SK-N-MC (cell line): Measurements from ENCODE around the gene CREB5.

Experiments
- EZH2 ChIP-seq: fragments of 200-600 bp; sonication (generic); IDR thresholded peaks from one replicate; pipeline ENCODE4 v1.6.1; 2017; ENCODE audit warnings: antibody characterized with exemption
- POLR2AphosphoS5 ChIP-seq: IDR thresholded peaks from 2 replicates; pipeline ENCODE4 v1.6.1; 2012; ENCODE audit warnings: mild to moderate bottlenecking, low read depth, low read length, borderline replicate concordance

DNA sequence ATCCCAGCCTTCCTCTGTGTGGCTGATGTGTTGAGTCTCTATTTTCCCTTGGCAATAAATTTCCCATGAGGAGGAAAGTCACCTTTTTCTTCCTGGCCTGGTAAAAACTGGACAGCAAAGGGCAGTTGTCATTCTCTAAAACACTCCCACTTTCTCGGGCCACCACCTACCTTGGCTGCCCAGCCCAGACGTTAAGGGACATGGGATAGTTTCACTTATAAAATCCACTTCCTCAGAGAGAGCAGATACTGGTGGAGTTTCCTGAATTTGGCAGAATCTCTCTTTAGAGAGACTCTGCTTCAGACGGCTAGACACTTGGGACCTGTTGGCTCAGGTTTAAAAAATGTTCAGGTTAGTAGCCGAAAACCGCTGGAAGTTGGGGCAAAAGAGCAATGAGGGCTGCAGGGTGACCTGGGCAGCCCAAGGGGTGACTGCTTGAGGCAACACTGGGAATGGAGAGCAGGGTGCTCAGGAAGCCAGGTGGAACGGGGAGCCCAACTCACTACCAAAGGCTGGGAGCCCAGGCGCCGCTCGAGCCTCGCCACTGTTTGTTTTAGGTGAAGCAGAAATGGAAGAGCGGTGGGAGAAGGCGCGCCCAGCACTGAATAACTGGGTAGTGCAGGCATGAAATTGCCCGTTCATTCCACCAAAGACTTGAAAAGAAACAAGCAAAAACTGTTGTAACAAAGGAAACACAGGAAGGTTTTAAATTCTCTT is 359.7 kb downstream of the CREB5 start:
- TF ChIP-seq POLR2AphosphoS5 (no peak), EZH2 (no peak)
